Measurements from ENCODE around the gene TSPAN11. TPM values are rescaled to one million over a fixed set of nuclear protein-coding genes. Genes with fewer than 3 reads are reported as not detected.

TSPAN11 gene
- total and polyA plus RNA-seq, 4 donors: 0.13 to 1.2 (median 0.44) TPM

GRCh38 chr12:30928356-30929244 lies 2.1 kb downstream of the TSPAN11 start:
- DNase-seq (ENCODE audit: low spot score): no peak
- H3K36me3 ChIP-seq (ENCODE audit: control insufficient read depth in 4 of 4, insufficient read depth in 3 of 4, low read depth in 1 of 4, low read length in 3 of 4): no peaks in the 10 kb centered on the region
- WGBS: 66% methylated on average over 12 of the region's 12 CpGs
- TF ChIP-seq GABPA (IDR thresholded peaks at IDR 0.05 in 1 of 2, conservative IDR thresholded peaks at IDR 0.05 in 1 of 2) (no peak), SP1 (IDR thresholded peaks at IDR 0.05) (no peak), NR2F2 (IDR thresholded peaks at IDR 0.05) (no peak), HNF4G (IDR thresholded peaks at IDR 0.05) (no peak), FOXA1 (IDR thresholded peaks at IDR 0.05) (no peak), MAX (IDR thresholded peaks at IDR 0.05) (no peak), ATF3 (IDR thresholded peaks at IDR 0.05) (no peak), HNF4A (conservative IDR thresholded peaks at IDR 0.05) (no peak), RXRA (IDR thresholded peaks at IDR 0.05) (no peak), ZBTB33 (IDR thresholded peaks at IDR 0.05) (no peak), FOXA2 (IDR thresholded peaks at IDR 0.05) (no peak)
- H3K9ac ChIP-seq (ENCODE audit: low read depth in 1 of 2, low read length in 2 of 2): no peak overlapping the region
- no peak overlapping the region for H3K4me3 ChIP-seq (ENCODE audit: low read depth in 1 of 3, low read length in 3 of 3)
- H3K27ac ChIP-seq (ENCODE audit: low read depth in 1 of 2, low read length in 2 of 2): no peak overlapping the region
- H3K9me3 ChIP-seq (ENCODE audit: control insufficient read depth in 4 of 4, low read length in 3 of 4): no peaks in the 10 kb centered on the region
- peaks cover 0 to 4% (median 1%) of the 10 kb centered on the region in 4 donors for H3K27me3 ChIP-seq (ENCODE audit: control insufficient read depth in 4 of 4, insufficient read depth in 4 of 4, low read length in 3 of 4)
- H3K4me1 ChIP-seq (ENCODE audit: control insufficient read depth in 4 of 4, insufficient read depth in 4 of 4, low read length in 3 of 4): peaks cover 0 to 5% (median 3%) of the 10 kb centered on the region in 4 donors

- Histone ChIP-seq H3K4me1 (ENCODE audit: control insufficient read depth in 4 of 4, insufficient read depth in 4 of 4, low read length in 3 of 4) (peaks cover 0 to 5% (median 3%) of the 10 kb centered on the region in 4 donors), H3K4me3 (ENCODE audit: low read depth in 1 of 3, low read length in 3 of 3) (no peak overlapping the region), H3K9ac (ENCODE audit: low read depth in 1 of 2, low read length in 2 of 2) (no peak overlapping the region), H3K9me3 (ENCODE audit: control insufficient read depth in 4 of 4, low read length in 3 of 4) (no peaks in the 10 kb centered on the region), H3K36me3 (ENCODE audit: control insufficient read depth in 4 of 4, insufficient read depth in 3 of 4, low read depth in 1 of 4, low read length in 3 of 4) (no peaks in the 10 kb centered on the region), H3K27ac (ENCODE audit: low read depth in 1 of 2, low read length in 2 of 2) (no peak overlapping the region), H3K27me3 (ENCODE audit: control insufficient read depth in 4 of 4, insufficient read depth in 4 of 4, low read length in 3 of 4) (peaks cover 0 to 4% (median 1%) of the 10 kb centered on the region in 4 donors)
- WGBS: 64% methylated on average over 7 of the region's 7 CpGs
- TF ChIP-seq NR2F2 (IDR thresholded peaks at IDR 0.05) (peak; percentile 79), TAF1 (conservative IDR thresholded peaks at IDR 0.05) (no peak)
- DNase-seq (ENCODE audit: low spot score): no peak
Measured at GRCh38 chr12:30930238-30930637, 3.7 kb downstream of the TSPAN11 start.

GRCh38 chr12:30930641-30931040 lies 4.1 kb downstream of the TSPAN11 start:
- Histone ChIP-seq H3K4me1 (ENCODE audit: control insufficient read depth in 4 of 4, insufficient read depth in 4 of 4, low read length in 3 of 4) (peaks cover 0 to 5% (median 3%) of the 10 kb centered on the region in 4 donors), H3K27me3 (ENCODE audit: control insufficient read depth in 4 of 4, insufficient read depth in 4 of 4, low read length in 3 of 4) (peaks cover 0 to 3% (median 0%) of the 10 kb centered on the region in 4 donors), H3K36me3 (ENCODE audit: control insufficient read depth in 4 of 4, insufficient read depth in 3 of 4, low read depth in 1 of 4, low read length in 3 of 4) (no peaks in the 10 kb centered on the region), H3K27ac (ENCODE audit: low read depth in 1 of 2, low read length in 2 of 2) (no peak overlapping the region), H3K9me3 (ENCODE audit: control insufficient read depth in 4 of 4, low read length in 3 of 4) (no peaks in the 10 kb centered on the region), H3K4me3 (ENCODE audit: low read depth in 1 of 3, low read length in 3 of 3) (no peak overlapping the region), H3K9ac (ENCODE audit: low read depth in 1 of 2, low read length in 2 of 2) (no peak overlapping the region)
- WGBS: 76% methylated on average over 5 of the region's 5 CpGs
- DNase-seq (ENCODE audit: low spot score): no peak
- TF ChIP-seq MAX (IDR thresholded peaks at IDR 0.05) (no peak), EGR1 (IDR thresholded peaks at IDR 0.05; ENCODE audit: low read depth in 2 of 2) (no peak), RXRA (IDR thresholded peaks at IDR 0.05) (no peak), RAD21 (IDR thresholded peaks at IDR 0.05) (no peak), CTCF (IDR thresholded peaks at IDR 0.05; ENCODE audit: low read depth, low read length, missing input control) (no peak), SP1 (IDR thresholded peaks at IDR 0.05) (no peak), NR2F2 (IDR thresholded peaks at IDR 0.05) (no peak), YY1 (IDR thresholded peaks at IDR 0.05) (no peak), GABPA (IDR thresholded peaks at IDR 0.05 in 1 of 2, conservative IDR thresholded peaks at IDR 0.05 in 1 of 2) (no peak), REST (IDR thresholded peaks at IDR 0.05) (no peak), HNF4A (conservative IDR thresholded peaks at IDR 0.05) (no peak), TAF1 (conservative IDR thresholded peaks at IDR 0.05) (no peak), FOXA2 (IDR thresholded peaks at IDR 0.05) (no peak)
